ENCODE results near the gene OSBPL7.

- TF ChIP-seq CTCF (conservative IDR thresholded peaks at IDR 0.05; ENCODE audit: low read depth, low read length): no peak
- no peak for TF ChIP-seq EZH2 (IDR thresholded peaks at IDR 0.05; ENCODE audit: borderline replicate concordance, low read depth, low read length, poor library complexity, severe bottlenecking)
Observed at GRCh38 chr17:47867813-47868533, 46.4 kb upstream of the OSBPL7 start.

Data from A673 (cell line).